ENCODE measurements around the gene ZNF787.
"Not testable (repeated sequence)": the region's sequence is repeated elsewhere in the genome, so short reads cannot be mapped to it uniquely, and the experiment has no call there.

ZNF787 gene

DNA sequence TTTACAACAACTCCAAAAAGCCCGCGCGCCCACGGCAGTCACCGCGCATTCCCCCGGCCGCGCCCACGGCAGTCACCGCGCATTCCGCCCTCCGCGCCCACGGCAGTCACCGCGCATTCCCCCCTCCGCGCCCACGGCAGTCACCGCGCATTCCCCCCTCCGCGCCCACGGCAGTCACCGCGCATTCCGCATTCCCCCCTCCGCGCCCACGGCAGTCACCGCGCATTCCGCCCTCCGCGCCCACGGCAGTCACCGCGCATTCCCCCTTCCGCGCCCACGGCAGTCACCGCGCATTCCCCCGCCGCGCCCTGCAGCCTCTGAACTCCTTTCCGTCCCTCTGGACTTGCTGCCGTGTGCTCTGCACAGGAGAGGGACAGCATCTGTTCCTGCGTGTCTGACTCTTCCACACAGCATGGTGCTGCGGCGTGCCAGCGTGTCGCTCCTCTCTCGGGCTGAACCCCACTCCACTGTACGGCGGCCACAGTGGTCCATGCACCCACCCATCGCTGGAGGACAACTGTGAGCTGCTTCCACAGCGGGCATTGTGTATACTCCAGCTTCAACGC is 15.2 kb downstream of the ZNF787 start:
- not testable (repeated sequence) for DNase-seq (ENCODE audit: low spot score)

DNA sequence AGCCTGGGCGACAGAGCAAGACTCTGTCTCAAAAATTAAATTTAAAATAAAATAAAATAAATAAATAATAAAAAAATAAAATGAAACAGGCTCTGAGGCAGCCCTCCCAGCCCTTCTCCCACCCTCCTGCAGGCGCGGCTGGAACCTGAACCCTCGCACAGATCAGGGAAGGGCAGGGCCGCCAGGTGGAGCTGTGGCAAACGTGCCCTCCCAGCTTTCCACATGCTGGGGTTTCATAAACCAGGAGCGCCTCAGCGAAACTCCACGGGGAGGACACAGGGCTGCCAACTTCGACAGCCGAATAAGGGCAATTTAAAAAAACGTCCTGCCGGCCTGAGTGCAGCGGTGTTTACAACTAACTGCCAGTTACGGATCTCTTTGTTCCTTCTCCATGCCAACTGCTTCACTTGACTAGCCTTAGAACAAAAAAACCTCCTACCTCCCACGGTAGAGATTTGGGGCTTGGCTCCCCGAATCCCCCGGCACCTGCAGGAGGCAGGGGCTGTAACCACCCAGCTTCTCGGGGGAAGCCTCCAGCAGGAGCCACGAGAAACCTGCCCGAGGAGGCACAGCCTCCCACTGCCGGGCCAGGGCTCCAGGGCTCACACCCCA is 15.9 kb downstream of the ZNF787 start:
- peak; percentile 71 for DNase-seq (ENCODE audit: low spot score)

DNA sequence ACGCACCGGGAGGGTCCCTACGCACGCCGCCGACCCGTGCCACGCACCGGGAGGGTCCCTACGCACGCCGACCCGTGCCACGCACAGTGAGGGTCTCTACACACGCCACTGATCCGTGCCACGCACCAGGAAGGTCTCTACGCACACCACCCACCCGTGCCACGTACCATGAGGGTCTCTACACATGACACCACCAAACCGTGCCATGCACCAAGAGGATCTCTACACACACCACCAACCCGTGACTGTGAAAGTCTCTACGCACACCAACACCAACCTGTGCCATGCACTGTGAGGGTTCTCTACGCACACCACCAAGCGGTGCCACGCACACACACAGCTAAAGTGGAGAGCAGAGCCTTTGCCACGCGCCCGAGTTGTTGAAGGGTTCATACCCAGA is 16.7 kb downstream of the ZNF787 start:
- DNase-seq (ENCODE audit: low spot score), result no peak

DNA sequence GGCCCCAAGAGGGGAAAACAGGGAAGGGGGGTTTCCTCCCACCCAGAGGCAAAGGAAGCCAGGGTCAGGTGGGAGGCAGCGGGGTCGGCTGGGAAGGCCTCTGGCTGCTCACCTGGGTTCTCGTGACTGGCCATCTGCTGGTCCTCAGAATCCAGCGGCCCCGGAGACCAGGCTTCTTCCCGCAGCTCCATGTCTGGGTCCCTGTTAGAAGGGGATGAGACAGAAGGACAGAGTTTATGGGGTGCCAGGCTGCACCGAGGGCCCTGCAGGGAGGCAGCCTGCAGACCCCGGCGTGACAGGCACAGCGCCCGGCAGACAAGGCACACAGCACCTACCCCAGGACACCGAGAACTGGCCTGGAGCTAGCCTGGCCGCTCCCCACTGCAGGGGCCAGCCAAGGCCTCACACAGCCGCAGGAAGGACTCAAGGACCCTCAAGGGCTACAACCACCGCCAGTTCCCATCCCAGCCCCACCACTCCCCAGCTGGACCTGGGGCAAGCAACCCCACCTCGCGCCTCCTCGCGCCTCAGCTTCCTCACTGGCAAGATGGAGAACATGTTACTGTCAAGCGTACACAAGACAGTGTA is 18.0 kb downstream of the ZNF787 start:
- no peak for DNase-seq (ENCODE audit: low spot score)

DNA sequence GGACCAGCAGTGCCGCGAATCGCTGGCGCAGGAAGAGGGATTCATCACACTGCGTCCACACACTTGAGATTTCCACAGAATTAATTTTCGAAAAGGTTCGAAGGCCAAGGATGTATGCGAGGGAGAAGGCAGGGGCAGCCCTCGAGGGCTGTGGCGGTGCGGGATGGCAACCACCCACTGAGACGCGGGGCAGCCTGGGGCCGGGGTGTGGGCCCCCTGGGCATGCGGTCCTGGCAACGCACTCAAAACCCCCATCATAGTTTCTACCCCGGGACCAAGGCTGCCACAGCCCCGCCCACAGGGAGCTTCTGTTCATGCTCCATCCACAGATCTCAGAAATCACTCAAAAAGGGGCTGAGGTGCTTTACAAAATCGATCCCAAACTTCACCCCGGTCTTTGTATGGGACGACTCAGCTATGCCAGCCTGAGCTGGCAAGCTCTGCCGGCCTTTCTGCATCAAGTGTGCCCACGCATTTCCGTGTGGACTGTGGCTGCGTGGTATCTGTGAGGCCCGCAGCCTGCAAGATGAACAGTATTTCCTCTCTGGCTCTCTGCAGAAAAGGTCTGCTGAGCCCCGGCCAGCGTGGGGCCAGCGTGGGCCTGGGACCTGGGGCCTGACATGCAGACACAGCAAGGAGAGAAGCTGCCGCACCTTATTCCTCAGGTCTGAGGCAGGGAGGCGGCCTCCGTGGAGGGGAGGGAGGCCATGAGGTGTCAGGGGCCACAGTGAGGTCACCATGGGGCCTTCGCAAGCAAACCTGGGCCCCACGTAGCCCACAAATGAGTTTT is 19.2 kb downstream of the ZNF787 start:
- no peak for DNase-seq (ENCODE audit: low spot score)

DNA sequence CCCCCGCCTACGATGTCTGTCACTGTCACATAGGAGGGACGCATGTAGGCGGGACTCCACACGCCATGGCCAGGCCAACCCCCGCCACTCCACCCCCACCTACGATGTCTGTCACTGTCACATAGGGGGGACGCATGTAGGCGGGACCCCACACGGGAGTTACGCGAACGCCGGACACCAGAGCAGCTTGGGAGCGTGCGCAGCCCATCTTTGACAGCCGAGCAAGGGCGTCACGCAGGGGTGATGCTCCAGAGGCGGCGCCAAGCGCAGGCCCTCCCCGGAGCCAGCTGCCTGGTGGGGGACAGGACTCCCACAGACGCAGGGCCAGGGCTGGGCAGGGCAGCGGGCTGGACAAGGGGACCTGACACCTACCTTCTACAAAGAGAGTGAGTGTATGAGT is 20.0 kb downstream of the ZNF787 start:
- no peak for DNase-seq (ENCODE audit: low spot score)

GRCh38 chr19:56099638-56100539 is 21.2 kb downstream of the ZNF787 start:
- DNase-seq (ENCODE audit: low spot score), result no peak

DNA sequence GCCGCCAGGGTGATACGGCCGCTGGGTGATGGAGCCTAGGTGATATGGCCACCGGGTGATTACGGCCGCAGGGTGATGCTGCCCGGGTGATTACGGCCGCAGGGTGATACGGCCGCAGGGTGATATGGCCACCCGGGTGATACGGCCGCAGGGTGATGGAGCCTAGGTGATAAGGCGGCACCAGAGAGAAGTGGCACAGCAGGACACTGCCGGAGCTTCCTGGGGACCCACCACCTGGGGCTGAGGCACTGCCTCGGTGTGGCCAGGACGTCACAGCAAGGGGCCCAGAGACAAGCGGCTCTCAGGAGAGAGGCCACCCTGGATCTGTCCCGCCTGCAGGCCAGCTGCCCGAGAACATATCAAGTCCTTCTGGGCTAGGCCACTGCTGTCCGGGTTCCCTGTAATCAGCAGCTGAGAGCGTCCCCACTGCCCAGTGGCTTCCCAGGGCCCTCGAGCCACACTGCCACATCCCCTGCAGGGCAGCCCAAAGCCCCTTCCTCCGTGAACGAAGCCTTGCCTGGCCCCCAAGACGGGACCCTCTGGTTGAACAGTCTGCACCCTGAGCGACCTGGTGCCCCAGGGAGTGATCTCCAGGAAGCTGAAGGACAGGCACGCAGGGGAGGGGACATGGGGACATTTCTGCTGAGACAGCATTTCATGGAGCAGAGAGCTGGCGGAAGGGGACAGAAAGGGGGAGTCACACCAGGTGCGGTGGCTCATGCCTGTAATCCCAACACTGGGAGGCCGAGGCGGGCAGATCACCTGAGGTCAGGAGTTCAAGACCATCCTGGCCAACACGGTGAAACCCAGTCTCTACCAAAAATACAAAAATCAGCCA is 22.1 kb downstream of the ZNF787 start:
- DNase-seq (ENCODE audit: low spot score), result no peak

- not testable (repeated sequence) for DNase-seq (ENCODE audit: low spot score)
These were observed 22.9 kb downstream of the ZNF787 start for GRCh38 chr19:56098237-56098636.

- DNase-seq (ENCODE audit: low spot score), result no peak
These were observed 23.3 kb downstream of the ZNF787 start for GRCh38 chr19:56097776-56098175.

DNA sequence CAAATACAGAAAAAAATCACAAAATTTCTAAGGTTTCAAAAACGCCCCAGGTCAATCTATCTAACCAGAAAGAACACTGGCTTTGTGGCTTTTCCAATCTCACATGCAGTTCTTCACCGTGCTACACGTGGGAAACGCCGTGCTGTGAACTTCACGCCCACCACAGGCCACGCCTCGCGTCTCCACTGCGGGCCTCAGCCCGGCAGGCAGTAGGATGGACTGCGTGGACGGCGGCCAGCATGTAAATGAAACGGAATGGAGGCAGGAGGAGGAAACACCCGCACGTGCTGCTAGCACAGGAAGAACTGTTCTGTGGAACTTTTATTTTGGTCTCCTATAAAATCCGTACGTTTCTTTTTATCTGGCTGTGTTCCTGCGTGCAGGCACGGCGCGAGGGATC is 23.8 kb downstream of the ZNF787 start:
- DNase-seq (ENCODE audit: low spot score), result no peak

- no peak for DNase-seq (ENCODE audit: low spot score)
These were observed 24.4 kb downstream of the ZNF787 start for GRCh38 chr19:56096665-56097064.

GRCh38 chr19:56094449-56094848 is 26.6 kb downstream of the ZNF787 start:
- DNase-seq (ENCODE audit: low spot score), result no peak

DNA sequence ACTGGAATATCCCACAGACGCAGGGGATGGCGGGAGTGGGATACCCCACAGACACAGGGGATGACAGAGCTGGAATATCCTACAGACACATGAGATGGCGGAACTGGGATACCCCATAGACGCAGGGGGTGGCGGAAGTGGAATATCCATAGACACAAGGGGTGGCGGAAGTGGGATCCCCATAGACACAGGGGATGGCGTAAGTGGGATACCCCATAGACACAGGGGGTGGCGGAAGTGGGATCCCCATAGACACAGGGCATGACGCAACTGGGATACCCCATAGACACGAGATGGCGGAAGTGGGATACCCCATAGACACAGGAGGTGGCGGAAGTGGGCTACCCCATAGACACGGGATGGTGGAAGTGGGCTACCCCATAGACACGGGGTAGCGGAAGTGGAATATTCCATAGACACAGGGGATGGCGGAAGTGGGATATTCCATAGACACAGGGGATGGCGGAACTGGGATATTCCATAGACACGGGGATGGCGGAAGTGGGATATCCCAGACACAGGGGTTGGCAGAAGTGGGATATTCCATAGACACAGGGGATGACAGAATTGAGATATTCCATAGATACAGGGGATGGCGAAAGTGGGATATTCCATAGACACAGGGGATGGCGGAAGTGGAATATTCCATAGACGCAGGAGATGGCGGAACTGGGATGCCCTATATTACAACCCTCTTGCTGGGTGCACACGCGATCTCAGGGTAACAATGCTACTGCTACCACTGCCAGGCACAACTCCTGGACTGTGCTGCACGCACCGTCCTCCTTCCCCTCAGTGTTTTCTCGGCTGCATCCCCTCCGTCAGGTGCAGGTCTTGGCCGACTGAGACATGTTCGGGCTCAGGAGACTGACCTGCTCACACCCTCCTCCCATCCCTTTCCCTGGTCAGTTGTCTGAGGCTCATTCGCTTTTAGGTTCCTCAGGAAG is 28.1 kb downstream of the ZNF787 start:
- DNase-seq (ENCODE audit: low spot score), result no peak

- DNase-seq (ENCODE audit: low spot score), result no peak
These were observed 29.1 kb downstream of the ZNF787 start for GRCh38 chr19:56091751-56092546.

DNA sequence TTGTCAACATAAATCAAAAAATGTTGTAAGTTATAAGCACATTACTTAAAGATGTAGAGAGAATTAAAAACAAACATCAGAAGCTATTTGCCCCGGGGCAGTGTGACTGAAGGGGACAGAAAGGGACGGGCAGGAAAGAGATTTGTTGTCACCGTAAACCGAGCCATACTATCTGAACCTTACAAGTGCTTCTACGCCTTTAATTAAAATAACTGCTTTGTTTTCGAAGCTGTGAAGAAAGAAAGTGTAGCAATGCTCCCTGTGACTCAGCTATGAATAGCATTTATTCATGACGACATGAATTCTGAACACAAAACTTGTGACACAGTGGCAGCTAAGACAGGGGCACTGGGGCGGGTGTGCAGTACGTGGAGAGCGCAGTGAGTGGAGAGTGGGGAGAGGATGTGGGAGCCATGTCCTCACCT is 30.0 kb downstream of the ZNF787 start:
- no peak for DNase-seq (ENCODE audit: low spot score)

GRCh38 chr19:56089344-56089743 is 31.8 kb downstream of the ZNF787 start:
- no peak for DNase-seq (ENCODE audit: low spot score)

- DNase-seq (ENCODE audit: low spot score), result no peak
These were observed 32.4 kb downstream of the ZNF787 start for GRCh38 chr19:56088497-56089215.
